ENCODE measurements around the gene ST8SIA5.
A peak's percentile ranks its signal among the peaks of the same experiment; 100 is the strongest.

The ST8SIA5 gene

DNA sequence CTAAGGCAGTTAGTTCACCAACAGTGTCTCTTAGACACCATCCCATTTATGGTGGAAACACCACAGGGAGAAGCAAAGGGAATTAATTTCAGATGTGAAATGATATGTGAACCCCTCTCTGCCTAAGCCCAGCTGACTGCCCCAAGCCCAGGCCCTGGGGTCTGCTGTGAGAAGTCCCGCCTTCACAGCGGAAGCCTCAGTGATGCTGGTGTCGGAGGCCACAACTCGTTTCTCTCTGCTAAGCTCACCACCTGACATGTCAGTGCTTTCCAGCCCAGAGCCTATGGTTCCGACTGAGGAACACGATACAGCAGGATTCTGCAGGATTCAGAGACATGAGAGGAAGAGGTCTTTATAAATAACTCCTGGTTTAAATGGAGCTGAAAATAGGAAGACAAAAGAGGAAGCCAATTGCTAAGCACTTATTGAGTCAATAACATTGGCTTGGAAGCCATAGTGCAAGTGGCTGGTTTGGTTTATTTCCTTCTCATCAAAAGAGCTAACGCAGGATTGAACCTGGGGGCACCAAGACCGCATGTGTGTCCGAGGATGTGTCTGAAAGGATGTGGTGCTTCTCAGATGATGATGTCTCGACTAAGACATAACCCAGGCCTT is 78.0 kb downstream of the ST8SIA5 start:
- ATAC-seq = no peak
- TF ChIP-seq PPARA (CRISPR knock-in tag; IDR thresholded peaks at IDR 0.05; ENCODE audit: borderline replicate concordance) = no peak
- TF ChIP-seq GLIS3 (CRISPR knock-in tag; IDR thresholded peaks at IDR 0.05) = no peak
- TF ChIP-seq ZNF8 (CRISPR knock-in tag; IDR thresholded peaks at IDR 0.05) = no peak
- TF ChIP-seq ZNF565 (CRISPR knock-in tag; conservative IDR thresholded peaks at IDR 0.05; ENCODE audit: low read depth) = no peak
- TF ChIP-seq OSR1 (CRISPR knock-in tag; IDR thresholded peaks at IDR 0.05) = no peak
- no peak for TF ChIP-seq ZFP30 (CRISPR knock-in tag; IDR thresholded peaks at IDR 0.05)
- TF ChIP-seq RARB (CRISPR knock-in tag; IDR thresholded peaks at IDR 0.05) = no peak

DNA sequence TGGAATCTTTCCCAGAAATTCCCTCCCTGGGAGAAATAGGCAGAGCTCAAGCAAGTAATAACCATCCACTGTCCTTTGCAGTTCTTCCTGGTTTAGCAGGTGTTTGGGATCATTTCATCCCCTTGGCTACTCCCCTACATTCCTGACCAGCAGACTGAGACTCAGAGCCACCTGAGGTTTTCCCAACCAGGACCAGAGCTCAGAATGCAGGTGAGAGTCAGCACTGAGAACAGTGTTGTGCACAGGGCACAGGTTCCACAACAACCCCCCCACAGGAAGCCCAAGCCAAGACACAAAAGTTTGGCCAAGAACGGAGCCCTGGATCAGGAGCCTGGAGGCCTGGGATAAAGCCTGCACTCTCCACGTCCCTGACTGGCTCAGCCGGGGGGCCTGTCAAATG is 78.8 kb downstream of the ST8SIA5 start:
- TF ChIP-seq PPARA (CRISPR knock-in tag; IDR thresholded peaks at IDR 0.05; ENCODE audit: borderline replicate concordance) (no peak), TCF4 (CRISPR knock-in tag; IDR thresholded peaks at IDR 0.05; ENCODE audit: borderline replicate concordance) (no peak)
- TF ChIP-seq, protein P1, sequence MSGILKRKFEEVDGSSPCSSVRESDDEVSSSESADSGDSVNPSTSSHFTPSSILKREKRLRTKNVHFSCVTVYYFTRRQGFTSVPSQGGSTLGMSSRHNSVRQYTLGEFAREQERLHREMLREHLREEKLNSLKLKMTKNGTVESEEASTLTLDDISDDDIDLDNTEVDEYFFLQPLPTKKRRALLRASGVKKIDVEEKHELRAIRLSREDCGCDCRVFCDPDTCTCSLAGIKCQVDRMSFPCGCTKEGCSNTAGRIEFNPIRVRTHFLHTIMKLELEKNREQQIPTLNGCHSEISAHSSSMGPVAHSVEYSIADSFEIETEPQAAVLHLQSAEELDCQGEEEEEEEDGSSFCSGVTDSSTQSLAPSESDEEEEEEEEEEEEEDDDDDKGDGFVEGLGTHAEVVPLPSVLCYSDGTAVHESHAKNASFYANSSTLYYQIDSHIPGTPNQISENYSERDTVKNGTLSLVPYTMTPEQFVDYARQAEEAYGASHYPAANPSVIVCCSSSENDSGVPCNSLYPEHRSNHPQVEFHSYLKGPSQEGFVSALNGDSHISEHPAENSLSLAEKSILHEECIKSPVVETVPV (CRISPR knock-in tag; IDR thresholded peaks at IDR 0.05) = no peak
- no peak for ATAC-seq

DNA sequence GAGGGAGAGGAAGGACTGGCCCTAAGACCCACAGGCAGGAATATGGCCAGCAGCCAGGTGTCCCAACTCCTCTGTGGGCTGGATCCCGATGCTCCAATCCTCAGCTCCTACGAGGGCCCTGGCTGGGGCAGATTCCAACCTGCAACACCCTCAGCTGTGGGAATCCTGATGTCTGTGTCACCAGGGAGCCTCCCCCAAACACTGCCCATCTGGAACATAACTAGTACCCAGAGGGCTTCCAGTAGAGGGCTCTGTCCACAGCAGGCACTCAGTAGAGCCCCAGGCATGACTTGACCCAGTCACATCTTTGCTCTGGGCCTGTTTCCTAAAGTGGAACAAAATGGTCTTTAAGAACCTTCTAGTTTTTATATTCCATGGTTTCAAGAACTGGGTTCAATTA is 79.2 kb downstream of the ST8SIA5 start:
- TF ChIP-seq, protein P2, sequence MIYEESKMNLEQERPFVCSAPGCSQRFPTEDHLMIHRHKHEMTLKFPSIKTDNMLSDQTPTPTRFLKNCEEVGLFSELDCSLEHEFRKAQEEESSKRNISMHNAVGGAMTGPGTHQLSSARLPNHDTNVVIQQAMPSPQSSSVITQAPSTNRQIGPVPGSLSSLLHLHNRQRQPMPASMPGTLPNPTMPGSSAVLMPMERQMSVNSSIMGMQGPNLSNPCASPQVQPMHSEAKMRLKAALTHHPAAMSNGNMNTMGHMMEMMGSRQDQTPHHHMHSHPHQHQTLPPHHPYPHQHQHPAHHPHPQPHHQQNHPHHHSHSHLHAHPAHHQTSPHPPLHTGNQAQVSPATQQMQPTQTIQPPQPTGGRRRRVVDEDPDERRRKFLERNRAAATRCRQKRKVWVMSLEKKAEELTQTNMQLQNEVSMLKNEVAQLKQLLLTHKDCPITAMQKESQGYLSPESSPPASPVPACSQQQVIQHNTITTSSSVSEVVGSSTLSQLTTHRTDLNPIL (CRISPR knock-in tag; IDR thresholded peaks at IDR 0.05; ENCODE audit: low read depth) = no peak
- TF ChIP-seq ZFP3 (CRISPR knock-in tag; IDR thresholded peaks at IDR 0.05) (no peak), RARB (CRISPR knock-in tag; IDR thresholded peaks at IDR 0.05) (no peak), CSDC2 (CRISPR knock-in tag; IDR thresholded peaks at IDR 0.05) (no peak), PPARA (CRISPR knock-in tag; IDR thresholded peaks at IDR 0.05; ENCODE audit: borderline replicate concordance) (no peak), ESRRG (CRISPR knock-in tag; IDR thresholded peaks at IDR 0.05) (no peak), GLIS3 (CRISPR knock-in tag; IDR thresholded peaks at IDR 0.05) (no peak), OSR1 (CRISPR knock-in tag; IDR thresholded peaks at IDR 0.05) (no peak), TOX (CRISPR knock-in tag; IDR thresholded peaks at IDR 0.05; ENCODE audit: borderline replicate concordance) (no peak), ZNF565 (CRISPR knock-in tag; conservative IDR thresholded peaks at IDR 0.05; ENCODE audit: low read depth) (no peak), ISL1 (CRISPR knock-in tag; IDR thresholded peaks at IDR 0.05) (no peak), BACH2 (CRISPR knock-in tag; IDR thresholded peaks at IDR 0.05; ENCODE audit: borderline replicate concordance) (no peak), ZNF70 (CRISPR knock-in tag; IDR thresholded peaks at IDR 0.05) (no peak), ARNTL (CRISPR knock-in tag; IDR thresholded peaks at IDR 0.05; ENCODE audit: borderline replicate concordance, low read depth) (no peak), ZC3H10 (CRISPR knock-in tag; IDR thresholded peaks at IDR 0.05) (no peak), ZFP30 (CRISPR knock-in tag; IDR thresholded peaks at IDR 0.05) (no peak)
- TF ChIP-seq, protein P3, sequence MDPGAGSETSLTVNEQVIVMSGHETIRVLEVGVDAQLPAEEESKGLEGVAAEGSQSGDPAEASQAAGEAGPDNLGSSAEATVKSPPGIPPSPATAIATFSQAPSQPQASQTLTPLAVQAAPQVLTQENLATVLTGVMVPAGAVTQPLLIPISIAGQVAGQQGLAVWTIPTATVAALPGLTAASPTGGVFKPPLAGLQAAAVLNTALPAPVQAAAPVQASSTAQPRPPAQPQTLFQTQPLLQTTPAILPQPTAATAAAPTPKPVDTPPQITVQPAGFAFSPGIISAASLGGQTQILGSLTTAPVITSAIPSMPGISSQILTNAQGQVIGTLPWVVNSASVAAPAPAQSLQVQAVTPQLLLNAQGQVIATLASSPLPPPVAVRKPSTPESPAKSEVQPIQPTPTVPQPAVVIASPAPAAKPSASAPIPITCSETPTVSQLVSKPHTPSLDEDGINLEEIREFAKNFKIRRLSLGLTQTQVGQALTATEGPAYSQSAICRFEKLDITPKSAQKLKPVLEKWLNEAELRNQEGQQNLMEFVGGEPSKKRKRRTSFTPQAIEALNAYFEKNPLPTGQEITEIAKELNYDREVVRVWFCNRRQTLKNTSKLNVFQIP (CRISPR knock-in tag; IDR thresholded peaks at IDR 0.05; ENCODE audit: borderline replicate concordance, low read depth) = no peak
- TF ChIP-seq, protein P4, sequence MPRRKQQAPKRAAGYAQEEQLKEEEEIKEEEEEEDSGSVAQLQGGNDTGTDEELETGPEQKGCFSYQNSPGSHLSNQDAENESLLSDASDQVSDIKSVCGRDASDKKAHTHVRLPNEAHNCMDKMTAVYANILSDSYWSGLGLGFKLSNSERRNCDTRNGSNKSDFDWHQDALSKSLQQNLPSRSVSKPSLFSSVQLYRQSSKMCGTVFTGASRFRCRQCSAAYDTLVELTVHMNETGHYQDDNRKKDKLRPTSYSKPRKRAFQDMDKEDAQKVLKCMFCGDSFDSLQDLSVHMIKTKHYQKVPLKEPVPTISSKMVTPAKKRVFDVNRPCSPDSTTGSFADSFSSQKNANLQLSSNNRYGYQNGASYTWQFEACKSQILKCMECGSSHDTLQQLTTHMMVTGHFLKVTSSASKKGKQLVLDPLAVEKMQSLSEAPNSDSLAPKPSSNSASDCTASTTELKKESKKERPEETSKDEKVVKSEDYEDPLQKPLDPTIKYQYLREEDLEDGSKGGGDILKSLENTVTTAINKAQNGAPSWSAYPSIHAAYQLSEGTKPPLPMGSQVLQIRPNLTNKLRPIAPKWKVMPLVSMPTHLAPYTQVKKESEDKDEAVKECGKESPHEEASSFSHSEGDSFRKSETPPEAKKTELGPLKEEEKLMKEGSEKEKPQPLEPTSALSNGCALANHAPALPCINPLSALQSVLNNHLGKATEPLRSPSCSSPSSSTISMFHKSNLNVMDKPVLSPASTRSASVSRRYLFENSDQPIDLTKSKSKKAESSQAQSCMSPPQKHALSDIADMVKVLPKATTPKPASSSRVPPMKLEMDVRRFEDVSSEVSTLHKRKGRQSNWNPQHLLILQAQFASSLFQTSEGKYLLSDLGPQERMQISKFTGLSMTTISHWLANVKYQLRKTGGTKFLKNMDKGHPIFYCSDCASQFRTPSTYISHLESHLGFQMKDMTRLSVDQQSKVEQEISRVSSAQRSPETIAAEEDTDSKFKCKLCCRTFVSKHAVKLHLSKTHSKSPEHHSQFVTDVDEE (CRISPR knock-in tag; IDR thresholded peaks at IDR 0.05) = no peak
- peak; percentile 66 for ATAC-seq

DNA sequence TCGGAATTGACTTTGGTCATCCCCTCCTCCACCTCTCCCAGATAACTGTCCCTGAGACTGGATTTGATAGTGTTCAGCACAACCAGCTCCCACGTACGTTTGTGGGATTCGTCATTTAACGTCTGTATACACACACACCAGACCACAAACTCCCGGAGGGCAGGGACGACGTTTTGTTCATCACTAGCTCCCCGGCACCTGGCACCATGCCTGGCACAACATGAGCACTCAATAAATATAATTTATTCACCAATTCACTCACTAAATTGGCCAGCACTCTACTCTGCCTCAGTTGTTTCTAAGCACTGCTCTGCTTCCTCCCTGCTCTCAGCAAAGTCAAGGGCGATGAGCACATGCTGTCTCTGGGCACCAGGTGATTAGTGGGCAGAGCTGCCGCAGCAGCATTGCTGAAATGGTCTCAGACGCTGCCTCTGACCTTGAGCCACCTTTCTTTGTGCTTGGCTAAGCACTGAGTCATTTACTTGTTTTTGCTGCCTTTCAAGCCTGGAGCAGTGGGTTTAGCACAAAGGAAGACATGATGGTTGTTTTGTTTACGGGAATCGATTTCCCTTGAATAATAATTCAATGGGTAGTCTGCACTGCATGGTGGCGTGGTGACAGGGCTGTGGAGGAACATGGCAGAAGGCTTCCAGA is 80.5 kb downstream of the ST8SIA5 start:
- no peak for TF ChIP-seq ZC3H10 (CRISPR knock-in tag; IDR thresholded peaks at IDR 0.05)
- TF ChIP-seq ZFP3 (CRISPR knock-in tag; IDR thresholded peaks at IDR 0.05) = no peak
- no peak for TF ChIP-seq TCF4 (CRISPR knock-in tag; IDR thresholded peaks at IDR 0.05; ENCODE audit: borderline replicate concordance)
- TF ChIP-seq, protein P1 (CRISPR knock-in tag; IDR thresholded peaks at IDR 0.05) = no peak
- TF ChIP-seq, protein P4 (CRISPR knock-in tag; IDR thresholded peaks at IDR 0.05) = no peak
- TF ChIP-seq SNAI2 (CRISPR knock-in tag; IDR thresholded peaks at IDR 0.05) = no peak
- no peak for TF ChIP-seq ZNF8 (CRISPR knock-in tag; IDR thresholded peaks at IDR 0.05)
- TF ChIP-seq ZNF565 (CRISPR knock-in tag; conservative IDR thresholded peaks at IDR 0.05; ENCODE audit: low read depth) = no peak
- ATAC-seq = no peak

Measured in SK-N-SH treated with all-trans-retinoic acid at 6 μM for 48 hours (cell line).